GM12878 (cell line): ENCODE measurements around the gene PLVAP. TPM values are rescaled to one million over a fixed set of nuclear protein-coding genes. Genes with fewer than 3 reads are reported as not detected.

Experiments
- ATAC-seq: fragments of 200-7000 bp; cut with Tn5 transposase; 3 replicates; pipeline ENCODE4 v1.9.1; 2020; ENCODE audit warnings: mild to moderate bottlenecking, moderate library complexity
- BruUV-seq: library from RNA; stranded (reverse); fragments of 400-500 nt; replicated peaks from 2 replicates; lab custom pipeline; 2021; lab: Mats Ljungman, UMichigan
- CTCF ChIA-PET: fragments of 300-600 bp; sonication (Branson Sonifier 250); formaldehyde crosslinking; extraction: SDS; loops from one replicate; lab custom pipeline; 2021; ENCODE audit warnings: inconsistent platforms; lab: Yijun Ruan, JAX
- POLR2A ChIA-PET: fragments of 350-600 bp; formaldehyde crosslinking; extraction: SDS; loops from one replicate; lab custom pipeline; 2021; ENCODE audit warnings: inconsistent platforms; lab: Charles Lee
- RAD21 ChIA-PET: fragments of 300-600 bp; sonication (Branson Sonifier 250); formaldehyde crosslinking; loops from one replicate; lab custom pipeline; 2023; ENCODE audit warnings: antibody characterized with exemption; ENCODE audit not compliant: unreplicated experiment; lab: Charles Lee
- SMC1A ChIA-PET: fragments of 300-600 bp; sonication (Branson Sonifier 250); formaldehyde crosslinking; loops from one replicate; lab custom pipeline; 2023; ENCODE audit not compliant: unreplicated experiment, uncharacterized antibody; lab: Charles Lee
- DNase-seq: peaks from one replicate; pipeline ENCODE4 v3.0.0-alpha.2; 2011; ENCODE audit warnings: low read depth, low spot score
- FAIRE-seq: peaks from 3 replicates; lab custom pipeline; 2011; peaks lifted over from hg19 to GRCh38; lab: Jason Lieb, UNC
- H2AFZ ChIP-seq: 2 replicates; pipeline ENCODE4 v1.6.0; 2011; ENCODE audit warnings: low read depth, low read length, control low read depth; ENCODE audit not compliant: control insufficient read depth
- H3K27ac ChIP-seq: 2 replicates; pipeline ENCODE4 v1.5.1; 2011; ENCODE audit warnings: control low read depth; ENCODE audit not compliant: control insufficient read depth, insufficient read depth
- H3K27me3 ChIP-seq, 2 experiments: replicated peaks in 1 of 2; 2 replicates each; pipeline versions ENCODE4 v1.6.0 to v1.6.1; 2011; ENCODE audit warnings: low read length in 1 of 2; ENCODE audit not compliant: control insufficient read depth in 2 of 2, insufficient read depth in 2 of 2
- H3K36me3 ChIP-seq, 2 experiments: 2 replicates each; pipeline ENCODE4 v1.5.1; 2011; ENCODE audit warnings: low read length in 1 of 2; ENCODE audit not compliant: control insufficient read depth in 2 of 2, insufficient read depth in 2 of 2
- H3K4me1 ChIP-seq: 2 replicates; pipeline ENCODE4 v1.6.1; 2011; ENCODE audit warnings: mild to moderate bottlenecking, low read length, moderate library complexity, mixed read lengths; ENCODE audit not compliant: control insufficient read depth, insufficient read depth
- H3K4me2 ChIP-seq: 2 replicates; pipeline ENCODE4 v1.6.0; 2011; ENCODE audit warnings: control low read depth; ENCODE audit not compliant: control insufficient read depth, insufficient read depth
- H3K4me3 ChIP-seq: fragments of 200-600 bp; sonication (generic); 2 replicates; pipeline ENCODE4 v1.5.1; 2016
- H3K79me2 ChIP-seq: 2 replicates; pipeline ENCODE4 v1.6.0; 2011; ENCODE audit warnings: low read length; ENCODE audit not compliant: control insufficient read depth, insufficient read depth
- H3K9ac ChIP-seq: 2 replicates; pipeline ENCODE4 v1.8.0; 2011; ENCODE audit warnings: low read length, control low read depth, mixed read lengths; ENCODE audit not compliant: control insufficient read depth, insufficient read depth
- H3K9me3 ChIP-seq: replicated peaks from 3 replicates; pipeline ENCODE4 v1.5.1; 2011; ENCODE audit warnings: mild to moderate bottlenecking, low read length; ENCODE audit not compliant: control insufficient read depth, insufficient read depth
- H4K20me1 ChIP-seq: 2 replicates; pipeline ENCODE4 v1.6.0; 2011; ENCODE audit not compliant: control insufficient read depth, insufficient read depth
- BHLHE40 ChIP-seq, 2 experiments: fragments of 450-650 bp in 1 of 2; IDR thresholded peaks; 2 replicates each; pipeline ENCODE4 v1.6.1; 2011 to 2017; ENCODE audit warnings: low read depth in 2 of 2, borderline replicate concordance in 1 of 2, improper control_type of control experiment in 1 of 2, low read length in 1 of 2, mild to moderate bottlenecking in 1 of 2
- BMI1 ChIP-seq: fragments of 450-650 bp; IDR thresholded peaks from 2 replicates; pipeline ENCODE4 v1.6.1; 2016; ENCODE audit warnings: mild to moderate bottlenecking, moderate library complexity, borderline replicate concordance
- CBX3 ChIP-seq: fragments of 200-600 bp; sonication (generic); IDR thresholded peaks from 2 replicates; pipeline ENCODE4 v1.6.1; 2016; ENCODE audit warnings: low read depth, borderline replicate concordance
- FOXM1 ChIP-seq: IDR thresholded peaks from 2 replicates; pipeline ENCODE4 v1.6.1; 2012; ENCODE audit warnings: low read depth, mild to moderate bottlenecking, inconsistent platforms, low read length, moderate library complexity
- GATAD2B ChIP-seq: fragments of 450-650 bp; conservative IDR thresholded peaks from 2 replicates; pipeline ENCODE4 v1.6.1; 2017; ENCODE audit warnings: low read depth, mild to moderate bottlenecking, moderate library complexity
- HDGF ChIP-seq: fragments of 450-650 bp; IDR thresholded peaks from 2 replicates; pipeline ENCODE4 v1.6.1; 2016; ENCODE audit warnings: antibody characterized with exemption
- MEF2A ChIP-seq: IDR thresholded peaks from 2 replicates; pipeline ENCODE4 v1.6.1; 2011; ENCODE audit warnings: low read depth, mild to moderate bottlenecking, low read length, moderate library complexity; ENCODE audit not compliant: insufficient read depth
- MTA2 ChIP-seq: fragments of 450-650 bp; IDR thresholded peaks from 2 replicates; pipeline ENCODE4 v1.6.1; 2016; ENCODE audit warnings: low read depth, mild to moderate bottlenecking, moderate library complexity
- NBN ChIP-seq: fragments of 450-650 bp; IDR thresholded peaks from 2 replicates; pipeline ENCODE4 v1.6.1; 2016
- NFXL1 ChIP-seq: fragments of 450-650 bp; IDR thresholded peaks from 2 replicates; pipeline ENCODE4 v1.6.1; 2017; ENCODE audit warnings: antibody characterized with exemption, mild to moderate bottlenecking, borderline replicate concordance
- SMC3 ChIP-seq: IDR thresholded peaks from 2 replicates; pipeline ENCODE4 v1.6.1; 2011; ENCODE audit warnings: low read length, improper control_type of control experiment, borderline replicate concordance
- TARDBP ChIP-seq: IDR thresholded peaks from 2 replicates; pipeline ENCODE4 v1.6.1; 2016; ENCODE audit warnings: borderline replicate concordance
- WGBS: methylation state at CpG from one replicate; pipeline ENCODE4 v1.1.6; 2016; ENCODE audit warnings: low lambda C conversion rate; ENCODE audit not compliant: insufficient replicate concordance, insufficient coverage; ENCODE audit errors: missing lambda C conversion rate; 5-methylcytosine and 5-hydroxymethylcytosine counted together
- in situ Hi-C: fragments of 300-500 bp; cut with MboI; formaldehyde crosslinking; loops from 9 replicates; pipeline ENCODE4 v1.14.3; 2018; ENCODE audit warnings: mixed read lengths
- intact Hi-C: fragments of 100-400 bp; cut with micrococcal nuclease; formaldehyde crosslinking; loops from one replicate; pipeline ENCODE4 v1.14.2; 2022; ENCODE audit not compliant: unreplicated experiment
- polyA plus RNA-seq, 11 experiments: library from polyadenylated mRNA; depleted of rRNA in 4 of 11; unstranded in 6 of 11; stranded (reverse) in 5 of 11; fragments of >200 nt; fragmentation: Nextera tagmentation in 4 of 11; fragmentation: Illumina TruSeq in 1 of 11; extraction: Ambion mirVana in 4 of 11; extraction: Trizol in 1 of 11; gene quantifications; 1 replicate in 1 of 11; 2 replicates in 10 of 11; pipeline versions ENCODE4 v1.2.1 to v1.2.3, GENCODE V29; 2011 to 2016; ENCODE audit warnings: inconsistent platforms in 2 of 11, missing spikeins in 2 of 11, low read depth in 1 of 11
- total RNA-seq, 4 experiments: library from RNA; depleted of rRNA in 3 of 4; stranded (reverse); fragments of >200 nt in 3 of 4; fragmentation: Illumina TruSeq in 1 of 4; extraction: Trizol in 1 of 4; gene quantifications; 2 replicates each; pipeline versions ENCODE4 v1.2.1 to v1.2.3, GENCODE V29; 2013 to 2021
- TF ChIP-seq, protein P1 (sequence below): fragments of 450-650 bp; IDR thresholded peaks from 2 replicates; pipeline ENCODE4 v1.6.1; 2017; ENCODE audit warnings: borderline replicate concordance
- TF ChIP-seq, protein P2 (sequence below), 3 experiments: IDR thresholded peaks in 2 of 3; conservative IDR thresholded peaks in 1 of 3; 2 replicates each; pipeline ENCODE4 v1.5.1; 2011; ENCODE audit warnings: low read depth in 3 of 3, low read length in 3 of 3, mild to moderate bottlenecking in 3 of 3, control low read depth in 2 of 3, moderate library complexity in 2 of 3, inconsistent platforms in 1 of 3, mixed read lengths in 1 of 3; ENCODE audit not compliant: control insufficient read depth in 2 of 3, insufficient read depth in 1 of 3; ENCODE audit errors: extremely low read depth in 1 of 3

The PLVAP gene
- total and polyA plus RNA-seq, 10 of the 15 experiments (the other 5 are each of a cell fraction or from before 2014, with no cell fraction given): 0.03 to 0.54 (median 0.06) TPM; not detected in 4

DNA sequence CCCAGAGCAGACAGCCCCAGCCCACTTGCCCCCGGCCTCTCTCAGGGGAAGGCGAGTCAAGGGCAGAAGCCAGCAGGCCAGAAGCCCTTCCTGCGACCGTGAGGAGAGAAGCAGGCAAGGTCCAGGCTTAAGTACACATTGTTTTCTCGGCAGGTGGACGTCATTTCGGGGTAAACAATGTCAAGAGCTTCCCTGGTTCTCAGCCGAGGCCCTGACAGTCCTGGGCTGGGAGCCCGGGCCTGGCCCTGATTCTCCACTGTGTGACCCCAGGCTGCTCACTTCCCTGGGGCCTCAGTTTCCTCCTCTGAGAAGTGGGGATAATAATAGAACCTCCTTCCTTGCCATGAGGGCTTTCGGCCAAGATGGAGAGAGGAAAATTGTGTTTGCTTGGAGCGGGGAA is 19.4 kb downstream of the PLVAP start:
- ATAC-seq: no peak

More for the DNA sequence above, 19.4 kb downstream of the PLVAP start:
- Histone ChIP-seq H3K9me3 (no peaks in the 10 kb centered on the region), H3K36me3 (no peaks in the 10 kb centered on the region), H3K4me2 (no peak overlapping the region), H2AFZ (no peak overlapping the region), H3K4me1 (no peaks in the 10 kb centered on the region), H3K27ac (no peak overlapping the region), H3K4me3 (no peak overlapping the region), H3K9ac (no peak overlapping the region), H4K20me1 (no peaks in the 10 kb centered on the region), H3K79me2 (no peaks in the 10 kb centered on the region), H3K27me3 (no peaks in the 10 kb centered on the region)
- 46% methylated on average over 11 of the region's 11 CpGs for WGBS
- ChIA-PET SMC1A (no interaction called here), RAD21 (no interaction called here), CTCF (interaction anchor here (1.0 to 3.0 kb wide), 4 partner anchors 9 to 36 kb away, joined by 3 to 11 read pairs (median 5); partner anchors contain the start of gene CCDC194), POLR2A (interaction anchor here (0.6 kb wide), 1 partner anchor 280 kb away, joined by 4 read pairs; no protein-coding TSS in a partner anchor)
- TF ChIP-seq, protein P1, sequence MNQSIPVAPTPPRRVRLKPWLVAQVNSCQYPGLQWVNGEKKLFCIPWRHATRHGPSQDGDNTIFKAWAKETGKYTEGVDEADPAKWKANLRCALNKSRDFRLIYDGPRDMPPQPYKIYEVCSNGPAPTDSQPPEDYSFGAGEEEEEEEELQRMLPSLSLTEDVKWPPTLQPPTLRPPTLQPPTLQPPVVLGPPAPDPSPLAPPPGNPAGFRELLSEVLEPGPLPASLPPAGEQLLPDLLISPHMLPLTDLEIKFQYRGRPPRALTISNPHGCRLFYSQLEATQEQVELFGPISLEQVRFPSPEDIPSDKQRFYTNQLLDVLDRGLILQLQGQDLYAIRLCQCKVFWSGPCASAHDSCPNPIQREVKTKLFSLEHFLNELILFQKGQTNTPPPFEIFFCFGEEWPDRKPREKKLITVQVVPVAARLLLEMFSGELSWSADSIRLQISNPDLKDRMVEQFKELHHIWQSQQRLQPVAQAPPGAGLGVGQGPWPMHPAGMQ: no peak
- TF ChIP-seq HDGF (no peak), BMI1 (no peak), CBX3 (no peak), FOXM1 (no peak), NFXL1 (no peak), NBN (no peak), TARDBP (no peak), BHLHE40 (IDR thresholded peaks at IDR 0.05; ENCODE audit: borderline replicate concordance in 1 of 2, low read depth in 2 of 2, low read length in 1 of 2) (no peak), MEF2A (no peak), SMC3 (no peak), MTA2 (no peak), GATAD2B (no peak)
- TF ChIP-seq, protein P2, sequence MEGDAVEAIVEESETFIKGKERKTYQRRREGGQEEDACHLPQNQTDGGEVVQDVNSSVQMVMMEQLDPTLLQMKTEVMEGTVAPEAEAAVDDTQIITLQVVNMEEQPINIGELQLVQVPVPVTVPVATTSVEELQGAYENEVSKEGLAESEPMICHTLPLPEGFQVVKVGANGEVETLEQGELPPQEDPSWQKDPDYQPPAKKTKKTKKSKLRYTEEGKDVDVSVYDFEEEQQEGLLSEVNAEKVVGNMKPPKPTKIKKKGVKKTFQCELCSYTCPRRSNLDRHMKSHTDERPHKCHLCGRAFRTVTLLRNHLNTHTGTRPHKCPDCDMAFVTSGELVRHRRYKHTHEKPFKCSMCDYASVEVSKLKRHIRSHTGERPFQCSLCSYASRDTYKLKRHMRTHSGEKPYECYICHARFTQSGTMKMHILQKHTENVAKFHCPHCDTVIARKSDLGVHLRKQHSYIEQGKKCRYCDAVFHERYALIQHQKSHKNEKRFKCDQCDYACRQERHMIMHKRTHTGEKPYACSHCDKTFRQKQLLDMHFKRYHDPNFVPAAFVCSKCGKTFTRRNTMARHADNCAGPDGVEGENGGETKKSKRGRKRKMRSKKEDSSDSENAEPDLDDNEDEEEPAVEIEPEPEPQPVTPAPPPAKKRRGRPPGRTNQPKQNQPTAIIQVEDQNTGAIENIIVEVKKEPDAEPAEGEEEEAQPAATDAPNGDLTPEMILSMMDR (IDR thresholded peaks at IDR 0.05 in 2 of 3, conservative IDR thresholded peaks at IDR 0.05 in 1 of 3; ENCODE audit: control insufficient read depth in 2 of 3, extremely low read depth in 1 of 3, insufficient read depth in 1 of 3, low read depth in 3 of 3, low read length in 3 of 3): no peak
- DNase-seq (no peak), FAIRE-seq (no peak)
- no TSS peak for BruUV-seq
- in situ Hi-C loops: no loop called here
- intact Hi-C loops: no loop called here
